ENCODE measurements around the gene COPS9.

Gene COPS9

DNA sequence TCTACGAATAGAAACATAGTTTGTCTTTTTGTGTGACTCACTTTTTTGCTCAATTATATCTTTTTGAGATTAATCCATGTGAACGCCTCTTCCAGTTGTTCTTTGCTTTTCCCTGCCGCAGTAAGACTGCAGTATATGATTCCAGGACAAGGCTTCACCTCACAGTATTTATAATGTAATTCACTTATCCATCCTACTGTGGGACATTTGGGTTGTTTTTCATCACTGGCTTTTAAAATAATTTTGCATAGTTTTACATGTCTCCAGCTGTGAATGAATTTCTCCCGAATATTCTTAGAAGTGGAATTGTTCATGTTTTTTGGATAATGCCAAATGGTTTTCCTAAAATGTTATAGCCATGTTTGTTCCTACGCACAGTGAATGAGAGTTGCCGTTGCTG is 21.9 kb downstream of the COPS9 start:
- DNase-seq = no peak

DNA sequence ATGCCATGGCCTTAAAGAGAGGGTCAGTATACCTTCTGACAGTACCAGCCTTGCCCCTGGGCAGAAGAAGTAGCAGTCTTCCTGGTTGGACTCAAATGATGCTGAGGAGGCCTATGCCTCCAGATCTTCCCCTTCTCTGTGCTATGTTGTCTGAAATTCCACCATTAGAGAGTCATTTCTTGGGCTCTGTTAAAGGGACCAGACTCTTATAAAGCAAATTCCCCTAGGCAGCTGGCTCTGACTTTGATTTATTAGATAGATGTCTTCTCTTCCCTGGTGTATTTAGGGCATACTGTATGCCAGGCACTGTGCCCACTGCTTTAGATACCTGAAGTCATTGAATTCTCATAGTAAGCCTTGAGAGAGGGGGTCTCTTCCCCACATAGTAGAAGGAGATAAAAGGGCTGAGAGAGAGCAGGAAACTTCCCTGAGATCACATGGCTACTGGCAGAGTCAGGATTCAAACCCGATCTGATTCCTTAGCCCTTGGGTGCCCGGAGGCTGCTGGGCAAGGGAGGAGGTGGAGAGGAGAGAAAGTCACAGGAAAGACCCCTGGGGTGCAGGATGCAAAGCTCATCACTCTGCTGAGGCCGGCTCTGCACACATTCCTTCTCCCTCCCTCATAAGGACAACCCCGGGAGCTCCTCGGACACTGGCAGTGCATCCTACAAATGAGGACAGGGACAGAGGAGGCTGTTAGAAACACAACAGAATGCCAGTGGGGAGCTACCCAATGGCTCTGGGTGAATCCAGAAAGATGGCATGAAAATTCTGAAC is 23.0 kb downstream of the COPS9 start:
- no peak for DNase-seq

DNA sequence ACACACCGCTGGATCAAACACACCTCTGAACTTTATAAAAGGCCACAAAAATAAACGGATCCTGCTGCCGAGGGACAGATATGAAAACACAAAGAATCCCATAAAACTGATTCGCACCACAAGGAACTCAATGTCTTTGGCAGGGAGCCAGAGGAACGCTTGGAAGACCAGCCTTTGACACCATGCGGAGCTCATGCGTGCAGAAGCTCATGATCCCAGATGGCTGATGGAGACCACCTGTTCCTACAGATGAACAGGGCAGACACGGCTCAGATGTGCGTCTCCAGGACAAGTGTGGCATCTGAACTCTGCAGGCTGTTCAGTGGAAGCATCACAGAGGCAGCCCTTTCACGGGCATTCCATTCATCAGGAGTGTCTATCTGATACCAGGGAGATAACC is 24.9 kb downstream of the COPS9 start:
- DNase-seq = no peak

DNA sequence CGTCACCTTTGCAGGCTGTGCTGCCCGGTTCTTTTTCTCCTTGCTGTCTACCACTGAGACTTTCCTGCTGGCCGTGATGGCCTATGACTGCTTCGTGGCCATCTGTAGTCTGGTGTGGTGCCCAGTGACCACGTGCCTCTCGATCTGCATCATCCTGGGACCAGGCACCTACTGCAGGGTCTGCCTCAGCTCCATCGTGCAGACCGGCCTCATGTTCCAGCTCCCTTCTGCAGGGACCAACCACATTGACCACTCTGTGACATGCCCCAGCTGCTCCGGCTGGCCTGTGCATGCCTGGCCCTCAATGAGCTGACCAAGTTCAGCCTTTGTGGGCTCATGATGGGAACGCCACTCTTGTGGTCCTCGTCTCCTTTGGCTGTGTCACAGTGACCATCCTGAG is 26.7 kb downstream of the COPS9 start:
- no peak for DNase-seq

DNA sequence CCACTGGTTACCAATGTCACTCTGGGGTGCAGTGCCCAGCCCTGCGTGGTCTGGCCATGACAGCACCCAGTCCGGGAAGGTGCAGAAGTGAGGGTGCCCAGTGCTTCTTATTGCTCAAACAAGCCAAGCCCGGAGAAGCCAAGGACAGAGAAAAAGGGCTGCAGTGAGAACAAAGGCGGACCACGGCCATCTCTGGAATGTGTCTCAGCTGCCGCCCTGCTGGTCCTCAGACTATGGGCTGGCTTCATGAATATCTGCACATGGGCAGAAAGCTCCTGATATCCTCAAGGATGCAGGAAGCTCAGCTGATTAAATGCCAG is 28.7 kb downstream of the COPS9 start:
- no peak for DNase-seq

DNA sequence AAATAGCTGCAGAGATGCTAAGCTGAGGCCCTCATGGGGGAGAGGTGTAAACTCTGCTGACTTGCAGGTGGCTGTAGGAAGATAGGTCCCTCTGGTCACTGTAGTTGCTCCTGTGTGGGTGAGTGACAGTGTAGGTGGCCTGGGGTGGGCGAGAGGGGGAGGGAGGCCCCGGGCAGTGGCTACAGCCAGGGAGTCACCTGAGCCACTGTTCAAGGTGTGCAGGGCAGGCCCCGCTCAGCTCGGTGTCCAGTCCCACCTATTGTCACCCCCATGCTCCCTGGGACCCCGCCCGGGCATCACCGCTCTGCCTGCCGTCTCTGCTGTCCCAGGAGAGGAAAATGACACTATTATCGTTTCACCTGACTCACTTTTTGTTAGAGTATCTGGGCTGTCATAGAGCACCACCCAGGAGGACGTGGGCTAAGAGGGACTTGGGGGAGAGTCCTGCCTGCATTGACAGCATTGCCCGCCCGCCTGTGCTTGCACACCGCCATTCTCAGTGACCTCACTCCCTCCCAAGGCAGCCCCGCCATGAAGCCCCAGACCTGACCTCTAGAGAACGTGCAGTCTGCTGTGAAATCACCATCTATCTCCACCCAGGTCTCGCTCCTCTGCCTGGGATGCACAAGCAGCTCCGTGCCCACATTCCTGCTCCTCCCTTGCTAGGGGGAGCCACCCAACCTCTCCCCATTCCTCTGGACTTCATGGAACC is 29.2 kb downstream of the COPS9 start:
- DNase-seq = no peak

DNA sequence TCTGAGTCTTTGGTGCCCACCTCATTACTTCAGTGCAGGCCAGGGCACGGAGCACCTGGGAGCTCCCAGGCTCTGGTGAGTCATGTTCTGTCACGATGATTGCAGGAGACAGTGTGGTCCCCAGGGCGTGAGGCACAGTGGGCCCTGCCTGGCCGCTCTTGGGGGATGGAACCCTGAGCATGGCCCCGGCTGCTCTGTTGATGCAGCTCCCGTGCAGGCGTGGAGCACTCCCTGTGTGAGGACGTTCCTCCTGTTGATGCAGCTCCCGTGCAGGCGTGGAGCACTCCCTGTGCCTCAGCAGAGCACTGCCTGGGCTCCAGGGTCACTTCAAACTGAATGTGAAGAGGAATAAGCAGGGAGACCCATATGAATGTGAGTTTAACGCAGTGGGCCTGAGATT is 30.1 kb downstream of the COPS9 start:
- no peak for DNase-seq

DNA sequence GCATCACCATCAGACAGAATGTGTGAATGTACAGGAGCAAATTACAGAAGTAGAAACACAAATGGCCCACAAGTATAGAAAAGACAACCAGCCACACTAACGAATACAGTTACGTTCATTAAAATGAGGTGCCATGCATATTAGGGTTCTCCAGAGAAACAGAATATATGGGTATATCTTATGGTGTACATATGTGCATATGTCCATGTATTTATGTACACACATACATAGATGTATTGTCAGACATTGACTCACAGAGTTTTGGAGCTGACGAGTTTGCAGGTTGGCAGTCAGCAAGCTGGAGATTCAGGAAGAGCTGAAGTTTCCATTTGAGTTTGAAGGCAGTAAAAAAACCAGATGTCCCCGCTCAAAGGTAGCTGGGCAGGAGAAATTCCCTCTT is 33.0 kb downstream of the COPS9 start:
- DNase-seq = no peak

DNA sequence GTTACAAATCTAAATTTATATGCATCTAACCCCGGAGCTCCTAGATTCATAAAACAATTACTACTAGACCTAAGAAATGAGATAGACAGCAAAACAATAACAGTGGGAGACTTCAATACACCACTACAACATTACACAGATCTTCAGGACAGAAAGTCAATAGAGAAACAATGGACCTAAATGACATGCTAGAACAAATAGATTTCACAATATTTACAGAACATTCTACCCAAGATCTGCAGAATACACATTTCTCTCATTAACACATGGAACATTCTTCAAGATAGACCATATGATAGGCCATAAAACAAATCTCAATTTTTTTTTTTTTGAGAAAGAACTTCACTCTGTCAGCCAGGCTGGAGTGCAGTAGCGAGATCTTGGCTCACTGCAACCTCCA is 37.8 kb downstream of the COPS9 start:
- DNase-seq = no peak

DNA sequence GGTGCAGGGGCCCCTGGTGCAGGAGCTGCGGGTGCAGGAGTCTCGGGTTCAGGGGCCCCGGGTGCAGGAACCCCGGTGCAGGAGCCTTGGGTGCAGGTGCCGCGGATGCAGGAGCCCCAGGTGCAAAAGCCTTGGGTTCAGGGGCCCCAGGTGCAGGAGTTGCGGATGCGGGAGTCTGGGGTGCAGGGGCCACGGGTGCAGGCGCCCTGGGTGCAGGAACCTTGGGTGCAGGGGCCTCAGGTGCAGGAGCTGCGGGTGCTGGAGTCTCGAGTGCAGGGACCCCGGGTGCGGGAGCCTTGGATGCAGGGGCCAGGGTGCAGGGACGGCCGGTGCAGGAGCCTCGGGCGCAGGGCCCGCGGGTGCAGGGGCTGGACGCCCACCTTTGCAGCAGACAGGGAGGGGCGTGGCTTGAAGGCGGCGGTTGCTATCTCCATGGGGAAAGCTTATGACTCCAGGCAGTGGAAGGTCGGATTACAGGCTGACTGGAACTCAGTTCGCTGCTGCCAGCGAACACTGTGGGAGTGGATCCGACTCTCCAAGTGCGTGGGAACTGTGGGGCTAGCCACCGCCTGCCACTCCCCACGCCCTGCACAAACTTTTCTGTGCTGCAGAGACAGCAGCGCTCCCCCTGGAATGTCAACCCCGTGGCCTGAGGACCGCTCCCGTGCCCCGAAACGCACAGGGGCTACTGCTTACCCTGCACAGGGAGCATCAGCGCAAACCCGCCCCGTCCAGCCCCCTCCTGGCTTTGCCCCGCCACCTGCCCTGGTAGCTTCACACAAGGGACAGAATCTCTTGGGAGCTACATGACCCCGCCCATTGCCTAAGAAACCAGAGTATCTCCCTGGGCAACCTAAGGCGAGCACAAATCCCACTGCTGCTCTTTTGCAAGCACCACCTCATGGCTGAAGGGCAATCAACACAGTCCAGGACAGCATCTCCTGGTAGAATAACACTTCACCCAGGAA is 40.3 kb downstream of the COPS9 start:
- no peak for DNase-seq

DNA sequence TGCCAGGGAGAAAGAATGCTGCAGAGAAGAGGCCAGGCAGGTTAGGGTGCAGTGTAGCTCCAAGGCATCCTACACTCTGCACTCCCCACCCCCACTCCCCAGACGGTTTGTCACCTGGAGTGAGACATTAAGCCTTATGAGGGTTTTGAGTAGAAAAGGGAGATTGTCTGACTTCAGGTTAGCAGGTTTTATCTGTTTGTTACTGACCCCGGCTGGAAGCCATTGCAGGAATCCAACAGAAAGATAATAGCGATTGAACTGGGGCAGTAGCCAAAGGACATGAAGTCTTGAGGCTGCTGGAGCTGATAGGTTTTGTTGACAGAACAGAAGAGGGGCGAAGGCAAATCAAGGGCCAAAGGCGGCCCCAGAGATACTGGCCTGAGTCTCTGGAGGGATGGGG is 46.8 kb downstream of the COPS9 start:
- DNase-seq = no peak

DNA sequence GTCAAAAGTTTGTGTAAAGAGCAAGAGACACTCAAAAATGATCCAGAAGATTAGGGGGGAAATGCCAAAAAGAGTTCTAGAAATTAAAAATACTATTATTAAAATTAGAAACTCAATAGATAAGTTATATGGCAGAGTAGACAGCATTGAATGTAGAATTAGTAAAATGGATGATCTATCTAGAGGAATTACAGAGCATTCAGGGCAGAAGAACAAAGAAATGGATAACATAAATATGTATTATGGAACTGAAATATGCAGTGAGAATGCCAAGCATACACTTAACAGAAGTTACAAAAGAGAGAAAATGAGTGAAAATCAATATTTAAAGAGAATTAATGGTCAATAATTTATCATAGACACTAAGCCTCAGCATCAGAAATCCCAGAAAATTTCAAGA is 49.5 kb downstream of the COPS9 start:
- DNase-seq = no peak
